GM18508 (cell line): Measurements from ENCODE around the gene GGACT.
"Not testable (repeated sequence)": the region's sequence is repeated elsewhere in the genome, so short reads cannot be mapped to it uniquely, and the experiment has no call there.

Experiments
- ATAC-seq: cut with Tn5 transposase; IDR thresholded peaks from one replicate; pipeline ENCODE4 v1.9.1; 2021; ENCODE audit warnings: moderate number of reproducible peaks; ENCODE audit not compliant: insufficient read depth, unreplicated experiment

Gene GGACT

GRCh38 chr13:100533588-100534041, 55.0 kb downstream of the GGACT start:
- ATAC-seq = no peak

- ATAC-seq = no peak
Measured at GRCh38 chr13:100532836-100533435, 55.7 kb downstream of the GGACT start.

- no peak for ATAC-seq
Measured at GRCh38 chr13:100532090-100532766, 56.4 kb downstream of the GGACT start.

- ATAC-seq = no peak
Measured at GRCh38 chr13:100530671-100531213, 57.8 kb downstream of the GGACT start.

- ATAC-seq = no peak
Measured at GRCh38 chr13:100529666-100530377, 58.8 kb downstream of the GGACT start.

GRCh38 chr13:100528820-100529219, 59.8 kb downstream of the GGACT start:
- ATAC-seq = no peak

- ATAC-seq = no peak
Measured at GRCh38 chr13:100528353-100528752, 60.2 kb downstream of the GGACT start.

- ATAC-seq = no peak
Measured at GRCh38 chr13:100527644-100528043, 60.9 kb downstream of the GGACT start.

- ATAC-seq = no peak
Measured at GRCh38 chr13:100526318-100527000, 62.1 kb downstream of the GGACT start.

GRCh38 chr13:100525453-100526317, 62.9 kb downstream of the GGACT start:
- no peak for ATAC-seq

GRCh38 chr13:100524688-100525087, 63.9 kb downstream of the GGACT start:
- ATAC-seq = not testable (repeated sequence)

- no peak for ATAC-seq
Measured at GRCh38 chr13:100523981-100524386, 64.6 kb downstream of the GGACT start.

- ATAC-seq = no peak
Measured at GRCh38 chr13:100523411-100523810, 65.2 kb downstream of the GGACT start.

- no peak for ATAC-seq
Measured at GRCh38 chr13:100522618-100523309, 65.8 kb downstream of the GGACT start.

GRCh38 chr13:100521851-100522617, 66.6 kb downstream of the GGACT start:
- ATAC-seq = no peak

GRCh38 chr13:100520936-100521850, 67.4 kb downstream of the GGACT start:
- ATAC-seq = no peak

GRCh38 chr13:100519626-100520025, 69.0 kb downstream of the GGACT start:
- ATAC-seq = no peak
